Measurements from ENCODE around the gene CUX1.

The CUX1 gene

GRCh38 chr7:102111061-102112041, 293.9 kb downstream of the CUX1 start:
- Histone ChIP-seq H3K4me1 (ENCODE audit: control insufficient read depth, insufficient read depth, low read length, poor library complexity, severe bottlenecking) (no peaks in the 10 kb centered on the region), H3K27ac (ENCODE audit: low read depth, low read length, severe bottlenecking) (no peak overlapping the region), H3K36me3 (ENCODE audit: control insufficient read depth, insufficient read depth, low read length) (peaks cover 69% of the 10 kb centered on the region), H3K9me3 (ENCODE audit: control insufficient read depth, low read length) (no peaks in the 10 kb centered on the region), H3K4me3 (ENCODE audit: extremely low read depth, insufficient read depth, low read length, poor library complexity, severe bottlenecking) (no peak overlapping the region)
- WGBS, 2 experiments (ENCODE audit: insufficient coverage in 2 of 2), result 92 to 93% methylated on average over 18 to 20 of the region's 36 CpGs

- WGBS, 2 experiments (ENCODE audit: insufficient coverage in 2 of 2), result 78 to 86% methylated on average over 3 to 4 of the region's 7 CpGs
- H3K36me3 ChIP-seq (ENCODE audit: control insufficient read depth, insufficient read depth, low read length), result peaks cover 61% of the 10 kb centered on the region
- no peaks in the 10 kb centered on the region for H3K9me3 ChIP-seq (ENCODE audit: control insufficient read depth, low read length)
Measured at GRCh38 chr7:102115181-102115580, 297.8 kb downstream of the CUX1 start.

GRCh38 chr7:102115931-102116330, 298.5 kb downstream of the CUX1 start:
- no peak overlapping the region for H3K27ac ChIP-seq (ENCODE audit: low read depth, low read length, severe bottlenecking)
- WGBS, 2 experiments (ENCODE audit: insufficient coverage in 2 of 2), result 97% methylated on average over 13 of the region's 15 CpGs
- H3K4me3 ChIP-seq (ENCODE audit: extremely low read depth, insufficient read depth, low read length, poor library complexity, severe bottlenecking), result no peak overlapping the region
- H3K9me3 ChIP-seq (ENCODE audit: control insufficient read depth, low read length), result no peaks in the 10 kb centered on the region
- H3K4me1 ChIP-seq (ENCODE audit: control insufficient read depth, insufficient read depth, low read length, poor library complexity, severe bottlenecking), result peaks cover 13% of the 10 kb centered on the region
- H3K36me3 ChIP-seq (ENCODE audit: control insufficient read depth, insufficient read depth, low read length), result peaks cover 62% of the 10 kb centered on the region

More at GRCh38 chr7:102115181-102115580, 297.8 kb downstream of the CUX1 start:
- Histone ChIP-seq H3K27ac (ENCODE audit: low read depth, low read length, severe bottlenecking) (no peak overlapping the region), H3K4me3 (ENCODE audit: extremely low read depth, insufficient read depth, low read length, poor library complexity, severe bottlenecking) (no peak overlapping the region), H3K4me1 (ENCODE audit: control insufficient read depth, insufficient read depth, low read length, poor library complexity, severe bottlenecking) (peaks cover 12% of the 10 kb centered on the region)

- Histone ChIP-seq H3K4me3 (ENCODE audit: extremely low read depth, insufficient read depth, low read length, poor library complexity, severe bottlenecking) (no peak overlapping the region), H3K36me3 (ENCODE audit: control insufficient read depth, insufficient read depth, low read length) (peaks cover 50% of the 10 kb centered on the region), H3K9me3 (ENCODE audit: control insufficient read depth, low read length) (no peaks in the 10 kb centered on the region), H3K27ac (ENCODE audit: low read depth, low read length, severe bottlenecking) (peak overlapping the region; percentile 77), H3K4me1 (ENCODE audit: control insufficient read depth, insufficient read depth, low read length, poor library complexity, severe bottlenecking) (peaks cover 28% of the 10 kb centered on the region)
- WGBS, 2 experiments (ENCODE audit: insufficient coverage in 2 of 2), result 89 to 90% methylated on average over 6 of the region's 6 CpGs
Measured at GRCh38 chr7:102117743-102118142, 300.3 kb downstream of the CUX1 start.

GRCh38 chr7:102119213-102119651, 301.8 kb downstream of the CUX1 start:
- Histone ChIP-seq H3K4me1 (ENCODE audit: control insufficient read depth, insufficient read depth, low read length, poor library complexity, severe bottlenecking) (peaks cover 35% of the 10 kb centered on the region), H3K27ac (ENCODE audit: low read depth, low read length, severe bottlenecking) (peak overlapping the region; percentile 49), H3K4me3 (ENCODE audit: extremely low read depth, insufficient read depth, low read length, poor library complexity, severe bottlenecking) (no peak overlapping the region), H3K9me3 (ENCODE audit: control insufficient read depth, low read length) (no peaks in the 10 kb centered on the region), H3K36me3 (ENCODE audit: control insufficient read depth, insufficient read depth, low read length) (peaks cover 41% of the 10 kb centered on the region)
- 83 to 96% methylated on average over 13 of the region's 14 CpGs for WGBS, 2 experiments (ENCODE audit: insufficient coverage in 2 of 2)

- peaks cover 40% of the 10 kb centered on the region for H3K4me1 ChIP-seq (ENCODE audit: control insufficient read depth, insufficient read depth, low read length, poor library complexity, severe bottlenecking)
- no peaks in the 10 kb centered on the region for H3K9me3 ChIP-seq (ENCODE audit: control insufficient read depth, low read length)
- peaks cover 38% of the 10 kb centered on the region for H3K36me3 ChIP-seq (ENCODE audit: control insufficient read depth, insufficient read depth, low read length)
- H3K4me3 ChIP-seq (ENCODE audit: extremely low read depth, insufficient read depth, low read length, poor library complexity, severe bottlenecking), result no peak overlapping the region
- WGBS, 2 experiments (ENCODE audit: insufficient coverage in 2 of 2), result 96 to 98% methylated on average over 7 of the region's 7 CpGs
- H3K27ac ChIP-seq (ENCODE audit: low read depth, low read length, severe bottlenecking), result peak overlapping the region; percentile 49
Measured at GRCh38 chr7:102119925-102120324, 302.5 kb downstream of the CUX1 start.

- WGBS, 2 experiments (ENCODE audit: insufficient coverage in 2 of 2), result 91 to 100% methylated on average over 2 to 3 of the region's 5 CpGs
- no peak overlapping the region for H3K27ac ChIP-seq (ENCODE audit: low read depth, low read length, severe bottlenecking)
- H3K4me3 ChIP-seq (ENCODE audit: extremely low read depth, insufficient read depth, low read length, poor library complexity, severe bottlenecking), result no peak overlapping the region
- peaks cover 47% of the 10 kb centered on the region for H3K4me1 ChIP-seq (ENCODE audit: control insufficient read depth, insufficient read depth, low read length, poor library complexity, severe bottlenecking)
- no peaks in the 10 kb centered on the region for H3K9me3 ChIP-seq (ENCODE audit: control insufficient read depth, low read length)
- H3K36me3 ChIP-seq (ENCODE audit: control insufficient read depth, insufficient read depth, low read length), result peaks cover 30% of the 10 kb centered on the region
Measured at GRCh38 chr7:102120666-102121195, 303.3 kb downstream of the CUX1 start.

GRCh38 chr7:102122026-102122425, 304.6 kb downstream of the CUX1 start:
- Histone ChIP-seq H3K9me3 (ENCODE audit: control insufficient read depth, low read length) (no peaks in the 10 kb centered on the region), H3K36me3 (ENCODE audit: control insufficient read depth, insufficient read depth, low read length) (peaks cover 18% of the 10 kb centered on the region), H3K4me1 (ENCODE audit: control insufficient read depth, insufficient read depth, low read length, poor library complexity, severe bottlenecking) (peaks cover 47% of the 10 kb centered on the region), H3K27ac (ENCODE audit: low read depth, low read length, severe bottlenecking) (peak overlapping the region; percentile 55), H3K4me3 (ENCODE audit: extremely low read depth, insufficient read depth, low read length, poor library complexity, severe bottlenecking) (no peak overlapping the region)
- WGBS, 2 experiments (ENCODE audit: insufficient coverage in 2 of 2), result 70 to 100% methylated on average over 1 to 2 of the region's 3 CpGs

GRCh38 chr7:102125127-102125596, 307.7 kb downstream of the CUX1 start:
- Histone ChIP-seq H3K4me1 (ENCODE audit: control insufficient read depth, insufficient read depth, low read length, poor library complexity, severe bottlenecking) (peaks cover 35% of the 10 kb centered on the region), H3K36me3 (ENCODE audit: control insufficient read depth, insufficient read depth, low read length) (peaks cover 17% of the 10 kb centered on the region), H3K9me3 (ENCODE audit: control insufficient read depth, low read length) (no peaks in the 10 kb centered on the region), H3K27ac (ENCODE audit: low read depth, low read length, severe bottlenecking) (peak overlapping the region; percentile 80), H3K4me3 (ENCODE audit: extremely low read depth, insufficient read depth, low read length, poor library complexity, severe bottlenecking) (no peak overlapping the region)
- WGBS, 2 experiments (ENCODE audit: insufficient coverage in 2 of 2), result 47% methylated on average over 15 to 17 of the region's 17 CpGs

- 92 to 96% methylated on average over 10 to 11 of the region's 11 CpGs for WGBS, 2 experiments (ENCODE audit: insufficient coverage in 2 of 2)
- peaks cover 16% of the 10 kb centered on the region for H3K36me3 ChIP-seq (ENCODE audit: control insufficient read depth, insufficient read depth, low read length)
Measured at GRCh38 chr7:102128303-102128702, 310.9 kb downstream of the CUX1 start.

More at GRCh38 chr7:102128303-102128702, 310.9 kb downstream of the CUX1 start:
- Histone ChIP-seq H3K27ac (ENCODE audit: low read depth, low read length, severe bottlenecking) (no peak overlapping the region), H3K9me3 (ENCODE audit: control insufficient read depth, low read length) (no peaks in the 10 kb centered on the region), H3K4me3 (ENCODE audit: extremely low read depth, insufficient read depth, low read length, poor library complexity, severe bottlenecking) (no peak overlapping the region), H3K4me1 (ENCODE audit: control insufficient read depth, insufficient read depth, low read length, poor library complexity, severe bottlenecking) (peaks cover 18% of the 10 kb centered on the region)

All from mesodermal cell (in vitro differentiated cells).